HG03066 (cell line): ENCODE data around the gene CCNH.

ENCODE experiments used
- ATAC-seq: cut with Tn5 transposase; IDR thresholded peaks from one replicate; pipeline ENCODE4 v1.9.1; 2021; ENCODE audit warnings: low read depth; ENCODE audit not compliant: unreplicated experiment

Gene CCNH

DNA sequence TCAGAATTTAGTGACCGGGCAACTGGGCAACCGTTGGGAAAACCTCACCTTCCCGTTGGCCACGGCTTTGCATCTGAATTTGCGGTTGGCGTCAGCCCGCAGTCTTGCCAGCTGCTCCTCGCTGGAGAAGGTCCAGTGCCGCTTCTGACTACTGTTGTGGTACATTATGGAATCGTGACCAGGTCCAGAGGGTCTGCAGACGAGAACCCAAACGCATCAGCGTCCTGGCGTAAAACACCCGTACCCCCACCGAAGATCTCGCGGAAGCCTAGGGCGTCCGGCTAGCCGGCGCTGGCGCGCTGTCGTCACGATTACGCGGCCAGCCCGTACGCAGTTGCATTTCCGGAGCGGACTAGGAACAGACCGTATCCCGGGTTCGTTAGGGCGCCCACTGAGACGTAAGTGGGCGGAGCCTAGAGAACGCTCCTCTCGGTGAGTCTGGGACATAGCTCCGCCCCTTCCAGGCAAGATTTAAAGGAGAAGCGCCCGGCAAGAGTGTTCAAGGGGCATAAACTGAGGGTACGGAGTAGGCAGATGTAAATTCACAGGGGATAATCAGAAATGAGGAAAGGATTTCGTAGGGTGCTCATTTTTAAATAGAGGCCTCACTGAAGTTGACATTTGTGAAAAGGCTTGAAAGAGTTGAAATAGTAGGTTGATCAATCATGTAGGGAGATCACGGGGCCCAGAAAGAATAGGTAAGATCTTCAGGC is at the start of gene CCNH:
CCNH (minus strand) TSS at position 301 of the 713 bp plus-strand sequence; CDS start at position 165, 136 bp downstream.
- peak; percentile 97 for ATAC-seq

DNA sequence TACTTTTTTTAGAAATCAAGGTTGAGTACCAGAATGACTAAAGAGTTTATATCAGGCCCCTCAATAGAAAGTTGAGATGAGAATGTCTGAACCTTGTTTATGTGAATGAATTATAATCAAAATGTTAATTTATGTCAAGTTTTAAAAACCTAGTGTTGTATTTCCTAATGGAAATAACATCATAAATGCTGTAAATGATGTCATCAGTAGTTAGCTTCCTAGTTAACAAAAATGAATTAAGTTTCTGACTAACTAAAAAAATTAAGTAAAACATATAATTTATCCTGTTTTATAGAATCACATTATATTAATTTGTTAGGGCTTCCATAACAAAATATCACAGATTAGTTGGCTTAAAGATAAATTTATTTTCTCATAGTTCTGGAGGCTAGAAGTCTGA is 45.0 kb upstream of the CCNH start:
- no peak for ATAC-seq

DNA sequence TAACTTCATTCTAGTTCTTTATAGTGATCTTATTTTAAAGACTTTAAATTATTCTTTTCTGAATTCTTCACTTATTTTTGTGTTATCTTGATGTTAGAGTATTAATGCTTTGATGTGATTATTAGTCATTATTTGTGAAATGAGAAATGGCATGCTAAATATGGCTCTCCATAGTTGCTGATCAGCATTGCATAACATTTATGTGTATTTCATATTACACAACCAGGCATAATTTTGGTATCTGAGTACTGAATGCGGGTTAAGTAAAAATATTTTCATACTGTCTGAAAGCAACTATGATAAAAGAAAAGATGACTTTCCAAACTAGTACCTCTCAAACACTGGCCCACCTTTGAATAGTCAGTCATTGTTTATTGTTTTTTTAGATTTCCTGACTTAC is 41.1 kb upstream of the CCNH start:
- no peak for ATAC-seq

DNA sequence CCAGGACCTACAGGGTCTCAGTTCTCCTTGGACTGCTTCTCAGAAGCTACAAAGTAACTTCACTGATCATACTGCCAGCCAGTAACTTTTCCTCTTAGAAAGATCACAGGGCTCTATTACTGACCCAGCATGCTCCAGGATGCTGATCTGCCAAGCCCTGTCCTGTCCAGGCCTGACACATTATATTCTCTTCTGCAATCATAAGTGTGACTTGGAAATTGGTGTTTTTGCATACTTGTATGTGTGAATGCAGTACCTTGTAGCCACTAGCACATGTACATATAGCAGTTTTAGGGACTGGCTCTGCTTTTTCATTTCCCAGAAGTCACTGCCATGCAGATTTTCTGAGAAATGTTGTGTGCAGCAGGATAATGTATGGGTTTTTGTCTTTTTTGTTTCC is 40.1 kb upstream of the CCNH start:
- ATAC-seq = no peak

DNA sequence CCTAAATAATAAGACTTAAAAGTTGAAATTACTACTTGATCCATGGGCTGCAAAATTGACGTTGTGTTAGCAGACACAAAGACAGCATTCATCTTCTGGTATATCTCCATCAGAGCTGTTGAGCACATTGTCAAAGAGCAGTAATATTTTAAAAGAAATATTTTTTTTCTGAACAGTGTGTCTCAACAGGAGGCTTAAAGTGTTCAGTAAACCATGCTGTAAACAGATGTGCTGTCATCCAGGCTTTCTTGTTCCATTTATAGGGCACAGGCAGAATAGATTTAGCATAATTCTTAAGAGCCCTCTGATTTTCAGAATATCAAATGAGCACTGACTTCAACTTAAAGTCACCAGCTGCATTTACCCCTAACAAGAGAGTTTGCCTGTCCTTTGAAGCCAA is 29.7 kb upstream of the CCNH start:
- no peak for ATAC-seq

GRCh38 chr5:87438231-87438630 is 25.5 kb upstream of the CCNH start:
- ATAC-seq = no peak

DNA sequence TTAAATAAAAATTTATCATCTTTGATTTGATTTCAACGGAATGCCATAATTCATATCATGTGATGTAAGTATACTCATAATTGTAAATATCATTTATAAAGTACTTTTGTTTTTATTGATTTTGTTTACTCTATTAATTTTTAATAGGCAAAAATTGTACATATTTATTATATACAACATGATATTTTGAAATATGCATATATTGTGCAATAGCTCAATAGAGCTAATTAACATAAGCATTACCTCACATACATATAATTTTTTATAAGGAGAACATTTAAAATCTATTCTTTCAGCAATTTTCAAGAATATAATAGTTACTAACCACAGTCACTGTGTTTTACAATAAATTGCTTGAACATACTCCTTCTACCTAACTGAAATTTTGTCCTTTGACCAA is 25.0 kb upstream of the CCNH start:
- ATAC-seq = no peak

DNA sequence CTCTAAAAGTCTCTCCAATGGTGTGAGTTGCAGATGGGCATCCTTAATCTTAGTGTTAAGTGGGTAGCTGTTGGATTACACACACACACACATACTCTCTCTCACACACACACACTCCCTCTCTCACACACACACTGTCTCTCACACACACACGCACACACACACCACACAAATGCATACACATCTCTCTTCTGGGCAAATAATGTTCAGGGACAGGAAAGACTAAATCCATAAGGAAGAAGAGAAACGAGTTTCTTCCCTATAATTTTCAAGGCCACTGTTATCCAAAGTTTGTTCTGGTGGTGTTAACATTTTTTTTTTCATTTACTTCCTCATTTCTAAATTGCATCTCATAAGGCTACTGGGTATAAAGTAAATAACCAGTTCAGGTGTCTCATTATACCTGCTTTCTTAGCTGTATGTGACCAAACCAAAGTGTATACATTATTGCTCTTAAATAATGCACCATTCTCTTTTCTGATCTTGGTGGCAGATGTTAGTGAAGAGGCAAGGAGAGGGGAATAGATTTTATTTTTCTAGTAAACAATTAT is 22.5 kb upstream of the CCNH start:
- ATAC-seq = no peak

DNA sequence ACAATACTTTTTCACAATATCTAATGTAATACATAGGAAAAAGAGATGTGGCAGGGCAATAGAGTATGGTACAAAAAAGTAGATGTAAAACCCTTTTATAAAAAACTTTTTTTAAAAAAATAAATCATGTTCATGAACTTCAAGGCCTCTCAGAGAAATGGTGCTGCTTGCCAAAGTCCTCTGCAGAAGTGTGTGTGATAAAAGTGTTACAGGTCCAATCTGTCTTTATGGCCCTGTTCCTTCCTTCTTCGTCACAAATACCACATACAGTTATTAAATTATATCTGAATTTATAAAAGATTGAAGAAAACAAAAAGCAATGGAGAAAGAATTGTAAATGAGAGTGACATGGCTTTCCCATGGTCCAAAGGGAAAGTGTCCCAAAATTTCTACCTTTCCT is 21.7 kb upstream of the CCNH start:
- no peak for ATAC-seq

- ATAC-seq = no peak
These were observed 21.2 kb upstream of the CCNH start for GRCh38 chr5:87433945-87434344.

GRCh38 chr5:87432460-87432859 is 19.7 kb upstream of the CCNH start:
- ATAC-seq = no peak

- no peak for ATAC-seq
These were observed 18.2 kb upstream of the CCNH start for GRCh38 chr5:87430863-87431457.

GRCh38 chr5:87423755-87424154 is 11.0 kb upstream of the CCNH start:
- no peak for ATAC-seq

DNA sequence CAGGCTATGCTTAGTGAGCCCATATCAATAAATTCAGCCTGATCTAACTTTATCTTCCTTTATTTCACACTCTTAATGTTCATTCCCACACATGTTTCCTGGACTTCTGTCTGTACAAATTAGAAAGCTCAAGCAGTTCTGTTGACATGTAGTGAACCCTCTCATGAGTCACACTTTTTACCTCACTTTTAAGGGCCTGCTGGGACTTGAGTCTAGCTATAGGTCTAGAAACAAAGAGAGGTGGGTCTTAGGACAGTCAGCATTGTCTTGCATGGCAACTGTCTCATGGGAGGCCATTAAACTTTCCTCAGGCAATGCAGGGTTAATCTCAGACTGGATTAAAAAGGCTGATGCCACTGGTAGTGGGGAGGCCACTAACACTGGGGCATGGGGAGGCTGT is 8.6 kb upstream of the CCNH start:
- ATAC-seq = no peak

DNA sequence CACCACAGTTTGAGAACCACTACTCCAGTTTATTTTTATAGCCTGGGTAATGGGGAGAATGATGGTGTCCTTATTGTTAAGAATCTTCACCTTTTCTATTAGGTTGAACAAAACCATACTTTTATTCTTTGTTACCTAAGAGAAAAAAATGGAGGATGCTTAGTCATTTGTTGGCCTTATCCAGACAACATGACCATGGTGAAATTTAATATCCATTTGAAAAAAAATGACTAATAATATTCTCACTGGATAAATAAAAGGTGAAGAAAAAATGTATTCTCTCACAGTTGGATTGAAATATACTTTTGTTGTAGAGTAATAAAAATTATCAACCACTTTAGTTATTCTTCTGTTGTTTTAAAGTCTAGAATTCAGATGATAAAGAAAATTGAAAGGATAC is 5.8 kb upstream of the CCNH start:
- no peak for ATAC-seq

GRCh38 chr5:87413343-87413645 is 564 bp upstream of the CCNH start:
- no peak for ATAC-seq

DNA sequence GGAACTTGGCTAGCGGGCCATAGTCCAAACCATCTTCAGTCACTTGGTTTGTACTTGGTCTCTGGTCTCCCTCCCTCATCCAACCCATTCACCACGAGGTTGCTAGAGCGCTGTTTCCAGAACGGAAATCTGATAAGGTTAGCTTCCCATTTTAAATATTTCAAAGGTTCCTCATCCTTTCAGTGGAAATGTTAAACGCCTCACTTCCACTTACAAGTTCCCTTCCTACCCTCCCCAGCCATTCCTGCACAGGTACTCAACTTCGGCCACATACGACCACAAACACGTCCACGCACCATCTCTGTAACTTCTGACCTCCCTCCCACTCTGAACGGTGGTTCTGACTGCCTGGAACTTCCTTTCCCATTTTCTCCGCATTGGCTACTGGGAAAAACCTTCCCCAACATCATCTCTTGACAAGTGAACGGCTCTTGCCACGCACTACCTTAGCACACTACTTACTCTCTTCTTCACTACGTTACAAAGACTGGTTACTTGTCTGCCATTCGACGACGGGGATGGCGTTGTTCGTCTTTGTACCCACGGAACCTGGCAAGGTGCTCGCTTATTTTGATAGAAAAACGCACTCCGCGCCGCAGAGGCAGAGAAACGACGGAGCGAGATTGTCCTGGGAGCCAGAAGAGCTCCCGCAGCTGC is 629 bp downstream of the CCNH start:
- ATAC-seq = peak; percentile 18

DNA sequence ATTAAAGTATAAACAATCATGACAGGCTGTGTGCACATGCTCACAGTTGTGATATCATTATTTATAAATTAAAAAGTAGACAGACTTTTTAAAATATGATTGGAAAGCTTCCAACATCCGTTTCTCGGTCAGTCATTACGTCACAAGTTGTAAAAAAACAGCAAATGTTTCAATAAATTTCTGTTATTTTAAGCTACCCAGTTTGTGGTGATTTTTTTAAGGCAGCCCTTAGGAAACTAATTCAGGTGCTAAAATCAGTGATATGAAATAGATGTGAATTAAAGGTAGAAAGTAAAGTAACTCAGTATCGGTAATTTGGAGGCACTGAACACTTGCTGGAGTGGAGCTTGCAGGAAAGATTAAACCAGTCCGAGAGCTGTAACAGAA is 1.2 kb downstream of the CCNH start:
- ATAC-seq = no peak

DNA sequence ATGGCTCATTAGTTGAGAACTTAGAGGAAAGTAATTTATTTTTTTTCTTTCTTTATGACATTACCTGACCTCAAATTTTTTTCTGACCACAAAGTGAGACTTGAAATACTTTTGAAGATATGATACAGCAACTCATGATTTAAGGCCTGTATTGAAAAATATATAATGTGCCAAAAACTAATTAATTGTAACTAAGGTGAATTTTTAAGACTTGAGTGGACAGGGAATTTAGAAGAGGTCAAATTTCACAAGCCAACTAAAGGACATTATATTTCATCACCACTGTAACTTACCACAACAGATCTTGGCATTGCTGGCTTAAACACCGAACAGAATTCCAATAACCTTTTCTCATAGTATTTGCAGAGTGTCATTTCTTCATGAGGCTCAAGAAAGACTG is 1.8 kb downstream of the CCNH start:
- no peak for ATAC-seq

- ATAC-seq = no peak
These were observed 4.5 kb downstream of the CCNH start for GRCh38 chr5:87408204-87408603.

GRCh38 chr5:87405472-87406155 is 7.1 kb downstream of the CCNH start:
- ATAC-seq = no peak
